Right atrium auricular region (tissue), 2 donors: ENCODE measurements around the gene SLC22A23. TPM values are rescaled to one million over a fixed set of nuclear protein-coding genes. Genes with fewer than 3 reads are reported as not detected.

Experiments used
- DNase-seq: peaks from one replicate; pipeline ENCODE4 v3.0.0-alpha.2; 2019; ENCODE audit warnings: low spot score
- H3K27ac ChIP-seq, 2 donors: fragments of 200-600 bp; sonication (generic); 1 replicate in 1 of 2; 2 replicates in 1 of 2; pipeline ENCODE4 v1.5.1; 2016 to 2019
- H3K27me3 ChIP-seq, 2 donors: fragments of 200-600 bp; sonication (generic); one replicate each; pipeline versions ENCODE4 v1.5.1 to v1.6.0; 2017 to 2019
- H3K36me3 ChIP-seq: fragments of 200-600 bp; sonication (generic); one replicate; pipeline ENCODE4 v1.5.1; 2016
- H3K4me1 ChIP-seq, 2 donors: fragments of 200-600 bp; sonication (generic); one replicate each; pipeline versions ENCODE4 v1.5.1 to v1.6.0; 2017 to 2019
- H3K4me3 ChIP-seq, 2 donors: fragments of 200-600 bp; sonication (generic); 1 replicate in 1 of 2; 2 replicates in 1 of 2; pipeline ENCODE4 v1.5.1; 2017 to 2019; ENCODE audit warnings: mild to moderate bottlenecking in 1 of 2, moderate library complexity in 1 of 2
- H3K9me3 ChIP-seq, 2 donors: fragments of 200-600 bp; sonication (generic); one replicate each; pipeline ENCODE4 v1.5.1; 2019
- total RNA-seq, 2 donors: library from RNA; depleted of rRNA; stranded (reverse); fragments of >200 nt; gene quantifications; one replicate each; pipeline ENCODE4 v1.1.0, GENCODE V29; 2016
- TF ChIP-seq, protein P1 (sequence below), 2 donors: fragments of 200-600 bp; sonication (generic); IDR thresholded peaks; one replicate each; pipeline ENCODE4 v1.5.1; 2019; ENCODE audit warnings: antibody characterized with exemption in 2 of 2

The SLC22A23 gene
- total RNA-seq, 2 donors from 2014 or later, result 2.9 to 7.2 TPM

GRCh38 chr6:3360727-3361045, 96.2 kb downstream of the SLC22A23 start:
- DNase-seq, result no peak
- H3K4me1 ChIP-seq, result peaks cover 0 to 14% of the 10 kb centered on the region in 2 donors
- no peaks in the 10 kb centered on the region for H3K27me3 ChIP-seq
- TF ChIP-seq, protein P1, sequence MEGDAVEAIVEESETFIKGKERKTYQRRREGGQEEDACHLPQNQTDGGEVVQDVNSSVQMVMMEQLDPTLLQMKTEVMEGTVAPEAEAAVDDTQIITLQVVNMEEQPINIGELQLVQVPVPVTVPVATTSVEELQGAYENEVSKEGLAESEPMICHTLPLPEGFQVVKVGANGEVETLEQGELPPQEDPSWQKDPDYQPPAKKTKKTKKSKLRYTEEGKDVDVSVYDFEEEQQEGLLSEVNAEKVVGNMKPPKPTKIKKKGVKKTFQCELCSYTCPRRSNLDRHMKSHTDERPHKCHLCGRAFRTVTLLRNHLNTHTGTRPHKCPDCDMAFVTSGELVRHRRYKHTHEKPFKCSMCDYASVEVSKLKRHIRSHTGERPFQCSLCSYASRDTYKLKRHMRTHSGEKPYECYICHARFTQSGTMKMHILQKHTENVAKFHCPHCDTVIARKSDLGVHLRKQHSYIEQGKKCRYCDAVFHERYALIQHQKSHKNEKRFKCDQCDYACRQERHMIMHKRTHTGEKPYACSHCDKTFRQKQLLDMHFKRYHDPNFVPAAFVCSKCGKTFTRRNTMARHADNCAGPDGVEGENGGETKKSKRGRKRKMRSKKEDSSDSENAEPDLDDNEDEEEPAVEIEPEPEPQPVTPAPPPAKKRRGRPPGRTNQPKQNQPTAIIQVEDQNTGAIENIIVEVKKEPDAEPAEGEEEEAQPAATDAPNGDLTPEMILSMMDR (IDR thresholded peaks at IDR 0.05), result no peak
- H3K9me3 ChIP-seq, result no peaks in the 10 kb centered on the region
- no peak overlapping the region for H3K27ac ChIP-seq
- no peaks in the 10 kb centered on the region for H3K36me3 ChIP-seq
- no peak overlapping the region for H3K4me3 ChIP-seq

- Histone ChIP-seq H3K27ac (no peak overlapping the region), H3K36me3 (no peaks in the 10 kb centered on the region)
Measured at GRCh38 chr6:3359973-3360726, 96.7 kb downstream of the SLC22A23 start.

GRCh38 chr6:3359101-3359752, 97.6 kb downstream of the SLC22A23 start:
- H3K27me3 ChIP-seq, result no peaks in the 10 kb centered on the region
- DNase-seq, result no peak
- peaks cover 0 to 26% of the 10 kb centered on the region in 2 donors for H3K4me1 ChIP-seq
- no peaks in the 10 kb centered on the region for H3K9me3 ChIP-seq
- no peaks in the 10 kb centered on the region for H3K36me3 ChIP-seq
- H3K4me3 ChIP-seq, result no peak overlapping the region
- TF ChIP-seq, protein P1 (IDR thresholded peaks at IDR 0.05), result no peak
- no peak overlapping the region for H3K27ac ChIP-seq

More at GRCh38 chr6:3359973-3360726, 96.7 kb downstream of the SLC22A23 start:
- DNase-seq, result no peak
- TF ChIP-seq, protein P1 (IDR thresholded peaks at IDR 0.05), result no peak
- H3K4me3 ChIP-seq, result no peak overlapping the region
- peaks cover 0 to 20% of the 10 kb centered on the region in 2 donors for H3K4me1 ChIP-seq
- no peaks in the 10 kb centered on the region for H3K27me3 ChIP-seq
- no peaks in the 10 kb centered on the region for H3K9me3 ChIP-seq

GRCh38 chr6:3358413-3359100, 98.3 kb downstream of the SLC22A23 start:
- peaks cover 0 to 26% of the 10 kb centered on the region in 2 donors for H3K4me1 ChIP-seq
- H3K9me3 ChIP-seq, result no peaks in the 10 kb centered on the region
- TF ChIP-seq, protein P1 (IDR thresholded peaks at IDR 0.05), result no peak
- H3K36me3 ChIP-seq, result no peaks in the 10 kb centered on the region
- H3K27me3 ChIP-seq, result no peaks in the 10 kb centered on the region
- no peak for DNase-seq
- no peak overlapping the region for H3K27ac ChIP-seq
- no peak overlapping the region for H3K4me3 ChIP-seq

DNA sequence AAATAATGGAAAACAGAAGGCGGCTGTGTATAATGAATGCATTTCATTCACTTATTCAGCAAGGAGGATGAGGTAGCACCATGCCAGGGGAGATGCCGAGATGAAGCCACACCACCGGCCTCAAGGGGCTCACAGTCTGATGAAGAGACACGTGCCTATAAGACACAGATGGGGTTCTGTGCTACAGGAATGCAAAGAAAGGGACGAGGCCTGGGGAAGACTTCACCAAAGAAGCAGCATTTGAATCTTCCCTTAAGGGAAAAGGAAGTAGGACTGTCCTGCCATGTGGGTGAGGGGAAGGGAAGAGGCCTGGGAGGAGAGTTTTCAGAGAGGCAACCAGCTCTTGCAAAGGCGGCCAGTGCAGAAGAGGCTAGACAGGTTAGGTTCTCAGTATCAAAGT, 99.2 kb downstream of the SLC22A23 start:
- Histone ChIP-seq H3K4me3 (no peak overlapping the region), H3K9me3 (no peaks in the 10 kb centered on the region), H3K4me1 (peaks cover 0 to 26% of the 10 kb centered on the region in 2 donors), H3K27me3 (no peaks in the 10 kb centered on the region), H3K27ac (no peak overlapping the region), H3K36me3 (no peaks in the 10 kb centered on the region)
- TF ChIP-seq, protein P1 (IDR thresholded peaks at IDR 0.05), result no peak
- no peak for DNase-seq
